Lung (tissue), 12 donors: ENCODE measurements around the gene FIGN. TPM values are rescaled to one million over a fixed set of nuclear protein-coding genes. Genes with fewer than 3 reads are reported as not detected.

ENCODE experiments used
- ATAC-seq: fragments of 200-7000 bp; cut with Tn5 transposase; one replicate; pipeline ENCODE4 v1.9.1; 2020; ENCODE audit warnings: moderate number of reproducible peaks; ENCODE audit not compliant: insufficient read depth, low FRiP score
- DNase-seq, 3 donors: peaks; one replicate each; pipeline ENCODE4 v3.0.0-alpha.2; 2013 to 2017
- H3K27ac ChIP-seq, 2 donors: one replicate each; pipeline ENCODE4 v1.5.1; 2013; ENCODE audit warnings: mild to moderate bottlenecking in 2 of 2, moderate library complexity in 2 of 2, control low read depth in 1 of 2, inconsistent platforms in 1 of 2, low read depth in 1 of 2, low read length in 1 of 2
- H3K27me3 ChIP-seq, 3 donors: one replicate each; pipeline ENCODE4 v1.5.1; 2013; ENCODE audit warnings: low read length in 2 of 3; ENCODE audit not compliant: control insufficient read depth in 3 of 3, insufficient read depth in 3 of 3
- H3K36me3 ChIP-seq, 4 donors: one replicate each; pipeline ENCODE4 v1.5.1; 2013; ENCODE audit warnings: low read length in 4 of 4, mild to moderate bottlenecking in 1 of 4, moderate library complexity in 1 of 4; ENCODE audit not compliant: control insufficient read depth in 4 of 4, insufficient read depth in 4 of 4
- H3K4me1 ChIP-seq, 5 donors: one replicate each; pipeline ENCODE4 v1.5.1; 2013; ENCODE audit warnings: low read length in 5 of 5, mild to moderate bottlenecking in 2 of 5, moderate library complexity in 1 of 5; ENCODE audit not compliant: control insufficient read depth in 5 of 5, insufficient read depth in 5 of 5
- H3K4me3 ChIP-seq: one replicate; pipeline ENCODE4 v1.5.1; 2013; ENCODE audit warnings: mild to moderate bottlenecking, control low read depth, moderate library complexity
- H3K9ac ChIP-seq, 2 donors: one replicate each; pipeline ENCODE4 v1.5.1; 2013; ENCODE audit warnings: low read length in 2 of 2, control low read depth in 1 of 2; ENCODE audit not compliant: insufficient read depth in 1 of 2
- H3K9me3 ChIP-seq, 4 donors: one replicate each; pipeline ENCODE4 v1.5.1; 2013; ENCODE audit warnings: low read length in 3 of 4, mild to moderate bottlenecking in 1 of 4, moderate library complexity in 1 of 4; ENCODE audit not compliant: control insufficient read depth in 4 of 4, insufficient read depth in 3 of 4
- WGBS, 2 donors: extraction: QIAGEN DNeasy Blood & Tissue Kit; methylation state at CpG; one replicate each; pipeline ENCODE4 v1.1.7; 2013; 5-methylcytosine and 5-hydroxymethylcytosine counted together
- polyA plus RNA-seq, 2 donors: library from polyadenylated mRNA; stranded (reverse); fragments of 200-250 nt; gene quantifications; one replicate each; pipeline ENCODE4 v1.2.1, GENCODE V29; 2013
- total RNA-seq, 2 donors: library from RNA; depleted of rRNA in 1 of 2; stranded (reverse); fragments of >200 nt in 1 of 2; gene quantifications; one replicate each; pipeline ENCODE4 v1.2.1, GENCODE V29; 2014 to 2021
- TF ChIP-seq, protein P1 (sequence below): IDR thresholded peaks from 2 replicates; pipeline ENCODE4 v1.5.1; 2012; ENCODE audit warnings: mild to moderate bottlenecking; ENCODE audit errors: control extremely low read depth, extremely low read depth
- donor health status: control.
- donor health status: control.
- donor health status: Bipolar disorder and iron deficiency.
- donor health status: healthy.
- donor health status: DM: yes; HTN: yes; CAD: no.

Gene FIGN
- total and polyA plus RNA-seq, 4 donors = 0.42 to 6.5 (median 3.0) TPM

DNA sequence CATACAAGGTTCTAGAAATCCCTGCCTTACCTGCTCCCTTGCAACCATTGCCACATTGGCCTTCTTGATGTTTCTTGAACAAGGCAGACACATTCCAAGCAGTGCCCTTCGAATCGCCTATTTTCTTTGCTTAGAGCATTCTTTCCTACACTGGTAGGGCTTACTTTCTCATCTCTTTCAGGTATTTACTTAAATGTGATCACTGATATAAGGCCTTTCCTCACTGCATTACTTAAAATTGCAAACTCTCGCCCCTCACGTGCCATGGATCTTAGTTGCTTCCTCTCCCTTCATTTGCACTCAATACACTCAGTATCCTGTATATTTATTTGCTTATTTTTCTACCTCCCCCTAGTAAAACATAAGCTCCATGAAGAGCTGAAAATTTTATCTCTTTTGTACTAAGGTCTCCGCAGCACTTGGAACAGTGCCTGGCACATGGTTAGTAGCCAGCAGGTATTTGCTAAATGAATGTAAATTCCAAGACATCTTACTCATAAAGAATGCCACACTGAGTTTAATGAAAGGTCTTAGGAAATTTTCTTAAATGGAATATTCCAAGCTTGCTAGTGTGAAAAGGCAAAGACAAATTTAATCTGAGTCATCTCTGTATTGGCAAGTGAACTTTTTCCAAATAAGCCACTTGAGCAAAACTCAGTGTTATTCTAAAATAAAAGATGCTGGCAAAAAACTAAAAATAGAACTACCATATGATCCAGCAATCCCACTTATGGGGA is 42.4 kb upstream of the FIGN start:
- Histone ChIP-seq H3K27ac (no peak overlapping the region), H3K27me3 (no peaks in the 10 kb centered on the region), H3K9me3 (no peaks in the 10 kb centered on the region), H3K36me3 (no peaks in the 10 kb centered on the region), H3K9ac (no peak overlapping the region), H3K4me1 (peaks cover 0 to 6% (median 2%) of the 10 kb centered on the region in 5 donors), H3K4me3 (no peak overlapping the region)
- ATAC-seq (peak; percentile 42), DNase-seq (no peak)
- TF ChIP-seq, protein P1, sequence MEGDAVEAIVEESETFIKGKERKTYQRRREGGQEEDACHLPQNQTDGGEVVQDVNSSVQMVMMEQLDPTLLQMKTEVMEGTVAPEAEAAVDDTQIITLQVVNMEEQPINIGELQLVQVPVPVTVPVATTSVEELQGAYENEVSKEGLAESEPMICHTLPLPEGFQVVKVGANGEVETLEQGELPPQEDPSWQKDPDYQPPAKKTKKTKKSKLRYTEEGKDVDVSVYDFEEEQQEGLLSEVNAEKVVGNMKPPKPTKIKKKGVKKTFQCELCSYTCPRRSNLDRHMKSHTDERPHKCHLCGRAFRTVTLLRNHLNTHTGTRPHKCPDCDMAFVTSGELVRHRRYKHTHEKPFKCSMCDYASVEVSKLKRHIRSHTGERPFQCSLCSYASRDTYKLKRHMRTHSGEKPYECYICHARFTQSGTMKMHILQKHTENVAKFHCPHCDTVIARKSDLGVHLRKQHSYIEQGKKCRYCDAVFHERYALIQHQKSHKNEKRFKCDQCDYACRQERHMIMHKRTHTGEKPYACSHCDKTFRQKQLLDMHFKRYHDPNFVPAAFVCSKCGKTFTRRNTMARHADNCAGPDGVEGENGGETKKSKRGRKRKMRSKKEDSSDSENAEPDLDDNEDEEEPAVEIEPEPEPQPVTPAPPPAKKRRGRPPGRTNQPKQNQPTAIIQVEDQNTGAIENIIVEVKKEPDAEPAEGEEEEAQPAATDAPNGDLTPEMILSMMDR = no peak
- 74 to 79% methylated on average over 5 of the region's 5 CpGs for WGBS, 2 donors

DNA sequence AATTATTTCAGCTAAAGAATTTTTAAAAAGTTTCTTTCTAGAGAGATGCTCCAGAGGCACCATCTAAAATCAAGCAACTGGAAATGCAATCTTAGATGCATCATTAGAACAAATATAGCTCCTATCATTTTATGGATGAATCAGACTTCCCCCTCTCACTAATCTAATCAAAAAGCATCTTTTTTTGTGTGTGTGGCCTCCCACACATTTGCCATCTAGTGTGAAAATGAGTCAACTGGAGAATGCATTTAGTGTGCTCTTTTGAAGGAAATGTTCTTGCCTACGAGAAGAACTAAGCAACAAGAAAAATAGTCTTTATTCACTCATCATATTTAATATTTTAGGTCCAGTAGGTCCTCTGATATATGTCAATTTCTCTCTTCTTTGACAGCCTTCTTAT is 39.5 kb upstream of the FIGN start:
- Histone ChIP-seq H3K27ac (no peak overlapping the region), H3K4me3 (no peak overlapping the region), H3K36me3 (no peaks in the 10 kb centered on the region), H3K9ac (no peak overlapping the region), H3K4me1 (peaks cover 0 to 6% (median 1%) of the 10 kb centered on the region in 5 donors), H3K9me3 (no peaks in the 10 kb centered on the region), H3K27me3 (no peaks in the 10 kb centered on the region)
- ATAC-seq = no peak
- no peak for DNase-seq
- WGBS, 2 donors = 69 to 75% methylated on average over 1 of the region's 1 CpG
- TF ChIP-seq, protein P1 = no peak

GRCh38 chr2:163774862-163775261 is 39.1 kb upstream of the FIGN start:
- no peak for ATAC-seq

More at GRCh38 chr2:163774862-163775261, 39.1 kb upstream of the FIGN start:
- no peaks in the 10 kb centered on the region for H3K27me3 ChIP-seq
- H3K9ac ChIP-seq = no peak overlapping the region
- H3K9me3 ChIP-seq = no peaks in the 10 kb centered on the region
- H3K27ac ChIP-seq = no peak overlapping the region
- no peak for DNase-seq
- WGBS, 2 donors = 68 to 75% methylated on average over 2 of the region's 2 CpGs
- H3K36me3 ChIP-seq = no peaks in the 10 kb centered on the region
- no peak overlapping the region for H3K4me3 ChIP-seq
- TF ChIP-seq, protein P1 = no peak
- peaks cover 0 to 5% (median 0%) of the 10 kb centered on the region in 5 donors for H3K4me1 ChIP-seq
